HK-2 (cell line): ENCODE data around the gene FSTL4.

Experiments used
- DNase-seq: peaks from one replicate; pipeline ENCODE4 v3.0.0-alpha.2; 2018; ENCODE audit not compliant: unreplicated experiment

The FSTL4 gene

GRCh38 chr5:133322743-133323142, 289.6 kb downstream of the FSTL4 start:
- no peak for DNase-seq

- no peak for DNase-seq
These were observed 290.4 kb downstream of the FSTL4 start for GRCh38 chr5:133321833-133322420.

- DNase-seq, result no peak
These were observed 291.0 kb downstream of the FSTL4 start for GRCh38 chr5:133321286-133321832.

DNA sequence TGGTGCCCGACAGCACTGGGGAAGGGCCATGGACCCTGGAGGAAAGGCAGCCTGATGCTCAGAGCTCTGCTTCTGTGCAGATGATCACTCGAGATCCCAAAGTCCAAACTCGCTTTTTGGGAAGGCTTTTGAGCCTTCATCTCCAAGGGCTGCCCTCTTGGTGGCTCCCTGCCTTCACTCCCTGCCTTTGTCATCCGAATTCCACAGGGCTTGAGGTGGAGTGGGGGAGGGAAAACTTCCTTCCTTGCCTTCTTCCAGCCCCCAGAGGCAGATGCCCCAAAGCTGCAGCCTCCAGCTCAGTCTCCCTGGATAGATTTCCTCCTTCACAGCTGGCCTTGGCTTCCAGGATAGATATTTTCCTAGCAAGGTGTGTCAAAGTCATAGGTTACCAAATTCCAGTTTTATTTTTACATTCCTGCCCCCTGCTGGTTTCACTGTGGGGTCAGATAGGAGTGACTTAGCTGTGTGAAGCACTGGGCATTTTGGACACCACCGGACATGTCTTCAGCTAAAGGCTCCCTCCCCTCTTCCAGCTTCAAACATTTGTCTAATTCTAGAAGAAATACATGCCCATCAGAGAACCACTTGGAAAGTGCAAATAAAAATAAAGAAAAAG, 292.3 kb downstream of the FSTL4 start:
- DNase-seq, result no peak

GRCh38 chr5:133319244-133319643, 293.1 kb downstream of the FSTL4 start:
- DNase-seq, result no peak

- DNase-seq, result no peak
These were observed 294.8 kb downstream of the FSTL4 start for GRCh38 chr5:133317558-133317957.

DNA sequence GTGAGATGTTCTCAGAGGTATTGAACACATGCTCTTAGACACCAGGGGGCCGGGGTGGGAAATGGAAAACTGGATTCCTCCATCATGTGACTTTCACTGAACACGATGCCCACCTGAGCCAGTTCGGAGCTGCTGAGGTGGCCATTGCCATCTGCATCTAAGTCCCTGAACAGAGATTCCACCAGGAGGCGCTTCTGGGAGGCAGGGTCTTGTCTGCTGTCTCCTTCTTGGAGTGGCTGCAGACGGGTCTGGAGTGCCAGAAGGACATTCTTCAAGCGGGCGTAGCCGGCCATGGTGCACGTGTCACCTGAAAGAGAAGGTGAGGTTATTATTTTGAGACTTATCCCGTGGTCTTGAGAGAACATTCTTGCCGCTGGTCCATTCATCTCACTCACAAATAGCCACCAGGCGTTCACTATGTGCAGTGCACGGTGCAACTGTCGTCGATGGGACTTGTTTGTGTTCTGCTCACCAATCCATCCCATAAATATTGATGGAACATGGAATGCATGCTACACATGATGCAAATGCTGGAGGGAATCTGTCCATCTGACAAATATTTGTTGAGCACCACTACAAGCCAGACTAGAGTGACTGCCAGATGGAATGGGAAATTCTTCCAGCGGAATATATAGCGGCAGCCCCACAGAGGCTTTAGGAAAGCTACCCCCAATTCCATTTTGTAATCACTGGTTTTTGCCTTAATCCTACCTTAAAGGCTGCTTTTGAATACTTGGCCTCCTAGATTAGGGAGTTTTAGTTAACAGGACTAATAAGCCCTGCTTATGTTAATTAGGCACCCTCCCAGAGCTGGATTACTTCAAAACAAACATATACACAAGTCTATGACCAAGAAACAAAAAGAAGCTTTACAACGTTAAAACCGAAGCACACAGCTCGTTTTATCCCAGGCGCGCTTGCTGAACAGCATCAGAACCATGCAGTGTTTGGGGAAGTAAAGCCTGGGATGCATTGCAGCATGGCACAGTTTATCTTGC, 295.7 kb downstream of the FSTL4 start:
- no peak for DNase-seq

DNA sequence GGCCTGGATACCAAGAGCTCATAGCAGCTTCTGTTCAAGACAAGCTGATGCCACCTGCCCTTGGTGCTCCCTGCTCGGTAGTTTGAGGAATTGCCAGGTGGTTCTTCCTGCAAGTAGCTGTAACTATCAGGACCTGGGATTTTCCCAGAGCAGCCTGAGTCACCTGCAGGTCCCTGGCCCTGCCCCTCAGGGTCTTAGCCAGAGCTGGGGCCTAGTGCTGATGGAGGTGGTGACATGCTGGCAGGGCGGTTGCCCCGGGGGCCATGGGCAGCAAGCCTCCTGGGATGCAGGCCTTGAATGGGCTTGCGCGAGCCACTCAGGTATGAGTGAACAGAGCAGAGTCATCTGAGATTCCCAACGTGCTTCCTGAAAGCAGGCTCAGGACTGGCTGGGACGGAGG, 298.3 kb downstream of the FSTL4 start:
- no peak for DNase-seq

DNA sequence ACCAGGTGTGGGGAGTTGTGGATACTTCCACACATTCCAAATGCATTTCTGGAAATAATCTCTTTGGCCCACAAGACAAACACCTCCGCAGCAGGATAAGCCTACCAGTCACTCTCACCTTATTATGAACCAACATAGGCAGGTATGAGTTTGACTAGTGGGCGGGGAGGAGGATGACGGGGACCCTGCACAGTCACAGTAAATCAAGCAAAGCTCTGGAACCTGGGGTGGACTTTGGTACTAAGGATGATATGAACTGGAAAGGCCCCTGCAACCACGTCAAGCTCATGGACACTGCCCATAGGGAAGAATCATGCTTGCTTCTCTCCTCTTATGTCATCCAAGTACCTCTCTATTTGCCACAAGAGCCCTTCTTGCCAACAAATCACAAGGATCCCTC, 301.2 kb downstream of the FSTL4 start:
- no peak for DNase-seq

- DNase-seq, result no peak
These were observed 302.2 kb downstream of the FSTL4 start for GRCh38 chr5:133309984-133310621.

DNA sequence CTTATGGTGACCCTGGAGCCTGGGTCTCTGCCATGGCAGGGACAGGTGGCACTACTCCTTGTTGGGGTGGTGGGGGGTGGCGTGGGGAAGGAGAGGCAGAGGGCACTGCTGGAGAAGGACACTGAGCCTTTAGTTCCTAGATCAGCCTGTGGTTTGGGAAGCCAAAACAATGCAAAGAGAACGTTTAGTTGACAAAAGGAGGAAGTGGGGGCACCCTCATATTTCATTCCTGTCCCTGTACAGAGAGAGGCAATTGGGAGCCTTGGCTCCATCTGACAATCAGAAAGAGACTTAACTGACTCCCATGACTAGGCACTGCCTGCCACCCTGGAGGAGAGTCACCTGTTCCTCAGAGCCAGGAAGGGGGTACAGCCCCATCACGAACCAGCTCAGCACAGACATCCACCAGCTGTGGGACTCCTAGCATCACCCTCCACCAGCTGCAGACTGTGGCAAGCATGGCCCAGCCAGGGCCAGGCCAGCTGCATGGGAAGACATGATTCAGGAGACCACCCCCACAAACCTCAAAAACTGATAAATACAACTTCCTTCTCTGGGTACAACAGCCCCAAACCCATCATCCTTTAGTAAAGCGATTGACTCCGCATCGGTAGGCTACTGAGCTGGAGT, 303.1 kb downstream of the FSTL4 start:
- DNase-seq, result no peak

DNA sequence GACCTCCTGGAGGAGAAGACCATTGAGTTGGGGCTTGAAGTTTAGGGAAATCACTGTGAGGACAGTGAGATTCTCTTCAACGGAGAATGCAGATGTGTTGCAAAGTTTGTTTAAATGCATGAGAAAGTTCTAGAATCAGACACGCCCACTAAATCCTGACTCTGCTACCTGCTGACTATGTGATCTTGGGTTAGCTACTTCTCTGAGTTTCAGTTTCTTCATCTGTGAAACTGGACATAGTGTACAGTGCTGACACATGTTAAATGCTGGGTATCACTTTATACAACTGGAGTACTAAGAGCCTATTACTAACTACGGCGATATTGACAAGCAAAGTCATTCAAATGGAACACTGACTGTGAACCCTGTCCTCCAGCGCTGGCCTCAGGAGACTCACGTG, 305.1 kb downstream of the FSTL4 start:
- DNase-seq, result no peak

DNA sequence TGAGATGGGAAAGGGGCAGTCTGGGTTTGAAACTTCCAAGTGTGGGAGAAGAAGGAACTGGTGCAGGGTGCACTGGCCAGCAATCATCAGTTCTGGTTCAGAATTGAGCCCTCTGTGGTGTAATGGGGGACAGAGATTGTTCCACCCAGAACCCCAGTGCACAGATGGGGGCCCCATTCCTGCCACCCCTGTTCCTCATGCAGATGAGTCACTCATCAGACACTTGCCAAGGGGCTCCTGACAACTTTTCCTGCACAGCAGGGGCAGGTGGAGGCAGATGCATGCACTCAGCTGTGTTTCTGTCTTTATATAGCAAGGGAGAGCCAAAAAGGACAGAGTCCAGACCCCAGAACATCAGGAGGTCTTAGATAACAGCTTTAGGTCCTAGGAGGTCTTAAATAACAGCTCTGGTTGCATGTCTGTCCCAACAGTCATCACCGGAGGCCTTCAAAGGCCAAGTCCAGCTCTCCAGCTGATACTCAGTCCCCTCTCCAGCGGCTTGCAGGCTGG, 307.6 kb downstream of the FSTL4 start:
- DNase-seq, result no peak

GRCh38 chr5:133304178-133304577, 308.2 kb downstream of the FSTL4 start:
- DNase-seq, result no peak

DNA sequence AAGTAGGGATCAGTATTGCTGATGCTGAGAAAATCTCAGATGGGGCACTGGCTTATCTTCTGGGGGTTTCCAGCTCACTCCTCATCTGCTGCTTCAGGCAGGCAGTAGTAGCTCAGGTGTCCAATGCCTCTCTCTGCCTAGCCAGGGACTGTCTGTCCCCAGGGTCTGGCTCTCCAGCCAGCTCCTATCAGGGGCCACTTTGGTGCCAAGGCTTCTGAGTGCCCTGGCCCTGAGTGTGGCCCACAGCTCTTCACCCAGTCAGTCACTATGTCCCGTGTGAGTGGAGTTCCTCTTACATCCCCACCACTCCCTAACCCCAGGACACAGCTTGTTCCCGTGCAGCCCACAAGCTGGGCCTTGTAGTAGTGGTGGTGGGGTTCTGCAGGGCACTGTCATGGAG, 309.0 kb downstream of the FSTL4 start:
- DNase-seq, result no peak

DNA sequence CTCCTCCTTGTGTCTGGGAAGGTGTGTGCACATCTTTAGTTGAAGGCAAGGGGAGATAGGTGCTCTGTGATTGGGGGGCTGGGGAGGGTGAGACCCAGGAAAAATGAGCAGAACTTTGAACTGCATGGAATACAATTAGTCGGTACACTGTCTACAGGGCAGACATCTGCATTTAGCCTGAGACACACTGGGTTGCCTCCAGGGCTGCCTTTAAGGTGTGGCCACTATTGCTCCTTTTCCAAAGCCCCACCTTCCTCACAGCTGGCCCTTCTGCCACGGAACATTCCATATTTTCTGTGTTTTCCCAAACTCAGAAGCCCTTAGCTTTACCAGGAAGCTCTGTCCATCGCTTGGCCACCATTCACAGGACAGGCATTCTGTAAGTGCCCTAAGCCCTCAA, 312.6 kb downstream of the FSTL4 start:
- DNase-seq, result no peak

DNA sequence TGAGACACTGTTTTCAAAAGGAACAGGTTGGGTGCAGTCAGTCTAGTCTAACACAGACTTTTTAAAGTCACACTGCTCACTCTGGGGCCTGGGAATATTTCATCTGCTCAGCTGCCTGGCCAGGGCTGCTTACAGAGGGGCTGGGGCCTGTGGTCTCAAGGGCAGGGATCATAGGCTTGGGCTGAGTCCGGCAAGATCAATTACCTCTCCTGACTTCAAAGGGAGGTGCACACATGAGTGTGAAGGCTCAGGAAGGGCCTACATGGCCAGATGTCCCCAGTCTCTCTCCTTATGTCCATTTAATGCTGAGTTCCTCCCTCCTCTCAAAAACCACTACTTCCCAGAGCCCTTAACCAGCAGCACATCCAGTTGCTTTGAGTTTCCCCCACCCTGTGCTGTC, 313.3 kb downstream of the FSTL4 start:
- DNase-seq, result no peak

- DNase-seq, result no peak
These were observed 313.9 kb downstream of the FSTL4 start for GRCh38 chr5:133298447-133298846.

GRCh38 chr5:133297293-133297692, 315.0 kb downstream of the FSTL4 start:
- DNase-seq, result no peak

DNA sequence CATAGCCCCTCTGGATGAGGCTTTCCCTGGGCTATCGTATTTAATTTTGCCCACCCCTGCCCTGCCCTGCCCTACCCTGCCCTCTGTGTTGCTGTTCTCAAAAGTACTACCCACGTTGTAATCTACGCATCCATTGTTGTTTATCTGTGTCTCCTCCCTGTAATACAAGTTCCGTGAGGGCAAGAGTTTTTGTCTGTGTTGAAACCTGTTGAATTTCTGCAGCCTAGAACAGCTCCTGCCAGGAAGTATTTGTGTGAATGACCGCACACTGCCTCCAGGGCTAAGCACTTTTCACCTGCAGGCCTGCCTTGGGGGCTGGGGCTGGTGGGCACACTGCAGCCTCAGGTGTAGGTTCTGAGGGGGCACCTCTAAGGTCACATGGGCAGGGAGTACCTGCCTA, 315.7 kb downstream of the FSTL4 start:
- no peak for DNase-seq

DNA sequence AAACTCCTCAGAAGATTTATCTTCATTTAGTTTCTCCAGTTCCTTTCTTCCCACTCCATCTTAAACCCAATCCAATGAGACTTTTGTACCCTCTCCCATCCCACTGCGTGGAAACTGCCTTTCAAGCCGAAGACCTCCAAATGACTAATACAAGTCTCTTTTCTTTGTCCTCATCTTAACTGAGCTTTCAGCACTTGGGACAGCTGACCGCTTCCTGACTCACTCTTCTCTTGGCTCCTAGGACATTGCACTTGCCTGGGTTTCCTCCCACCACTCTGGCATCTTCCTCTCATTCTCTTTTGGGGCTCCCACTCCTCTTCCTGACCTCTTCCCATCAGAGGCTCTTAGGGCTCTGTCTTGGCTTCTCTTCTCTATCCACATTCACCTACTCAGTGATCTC, 316.8 kb downstream of the FSTL4 start:
- DNase-seq, result no peak
